ENCODE data around the gene KRTAP10-2. TPM values are rescaled to one million over a fixed set of nuclear protein-coding genes. Genes with fewer than 3 reads are reported as not detected.

KRTAP10-2 gene
- polyA plus RNA-seq, 12 donors = not detected

- no peak for DNase-seq
These were observed 25.0 kb downstream of the KRTAP10-2 start for GRCh38 chr21:44526096-44526997.

GRCh38 chr21:44525391-44526095 is 25.8 kb downstream of the KRTAP10-2 start:
- no peak for DNase-seq

- DNase-seq = no peak
These were observed 26.6 kb downstream of the KRTAP10-2 start for GRCh38 chr21:44524414-44525371.

- DNase-seq = no peak
These were observed 27.5 kb downstream of the KRTAP10-2 start for GRCh38 chr21:44523567-44524413.

GRCh38 chr21:44522753-44523204 is 28.5 kb downstream of the KRTAP10-2 start:
- no peak for DNase-seq

- DNase-seq = no peak
These were observed 29.2 kb downstream of the KRTAP10-2 start for GRCh38 chr21:44521928-44522752.

GRCh38 chr21:44521301-44521927 is 29.9 kb downstream of the KRTAP10-2 start:
- DNase-seq = no peak

GRCh38 chr21:44520326-44521300 is 30.7 kb downstream of the KRTAP10-2 start:
- no peak for DNase-seq

GRCh38 chr21:44519346-44520325 is 31.7 kb downstream of the KRTAP10-2 start:
- DNase-seq = no peak

- DNase-seq = no peak
These were observed 32.6 kb downstream of the KRTAP10-2 start for GRCh38 chr21:44518686-44519085.

- DNase-seq = no peak
These were observed 34.0 kb downstream of the KRTAP10-2 start for GRCh38 chr21:44517175-44517899.

GRCh38 chr21:44516828-44517174 is 34.5 kb downstream of the KRTAP10-2 start:
- DNase-seq = no peak

GRCh38 chr21:44516342-44516741 is 35.0 kb downstream of the KRTAP10-2 start:
- DNase-seq = no peak

GRCh38 chr21:44515359-44516165 is 35.7 kb downstream of the KRTAP10-2 start:
- no peak for DNase-seq

GRCh38 chr21:44514746-44515358 is 36.5 kb downstream of the KRTAP10-2 start:
- no peak for DNase-seq
